NCI-H510A (cell line): ENCODE results near the gene FGF22.

Source experiments
- DNase-seq: peaks from one replicate; lab custom pipeline; 2025; lab: John Stamatoyannopoulos, UW

Gene FGF22

DNA sequence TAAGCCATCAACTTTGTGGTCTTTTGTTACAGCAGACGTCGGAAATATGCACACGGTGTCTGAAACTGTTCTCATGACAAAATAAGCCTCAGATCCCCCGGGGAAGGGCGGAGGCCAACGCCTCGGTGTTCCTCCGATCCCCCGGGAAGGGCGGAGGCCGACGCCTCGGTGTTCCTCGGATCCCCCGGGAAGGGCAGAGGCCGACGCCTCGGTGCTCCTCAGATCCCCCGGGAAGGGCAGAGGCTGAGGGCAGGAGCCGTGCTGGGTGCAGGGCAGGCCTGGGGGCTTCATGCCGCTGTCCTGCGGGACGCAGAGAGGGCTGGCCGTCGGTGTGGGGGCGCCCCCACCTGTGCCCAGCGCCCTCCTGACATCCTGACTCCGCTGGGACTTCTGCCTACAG, 4.7 kb downstream of the FGF22 start:
- no peak for DNase-seq

- DNase-seq: no peak
Measured at GRCh38 chr19:644789-645188, 5.1 kb downstream of the FGF22 start.

- no peak for DNase-seq
Measured at GRCh38 chr19:645912-646778, 6.5 kb downstream of the FGF22 start.

GRCh38 chr19:646779-647565, 7.3 kb downstream of the FGF22 start:
- DNase-seq: no peak

GRCh38 chr19:647566-648284, 8.0 kb downstream of the FGF22 start:
- no peak for DNase-seq

GRCh38 chr19:648305-648704, 8.6 kb downstream of the FGF22 start:
- no peak for DNase-seq

DNA sequence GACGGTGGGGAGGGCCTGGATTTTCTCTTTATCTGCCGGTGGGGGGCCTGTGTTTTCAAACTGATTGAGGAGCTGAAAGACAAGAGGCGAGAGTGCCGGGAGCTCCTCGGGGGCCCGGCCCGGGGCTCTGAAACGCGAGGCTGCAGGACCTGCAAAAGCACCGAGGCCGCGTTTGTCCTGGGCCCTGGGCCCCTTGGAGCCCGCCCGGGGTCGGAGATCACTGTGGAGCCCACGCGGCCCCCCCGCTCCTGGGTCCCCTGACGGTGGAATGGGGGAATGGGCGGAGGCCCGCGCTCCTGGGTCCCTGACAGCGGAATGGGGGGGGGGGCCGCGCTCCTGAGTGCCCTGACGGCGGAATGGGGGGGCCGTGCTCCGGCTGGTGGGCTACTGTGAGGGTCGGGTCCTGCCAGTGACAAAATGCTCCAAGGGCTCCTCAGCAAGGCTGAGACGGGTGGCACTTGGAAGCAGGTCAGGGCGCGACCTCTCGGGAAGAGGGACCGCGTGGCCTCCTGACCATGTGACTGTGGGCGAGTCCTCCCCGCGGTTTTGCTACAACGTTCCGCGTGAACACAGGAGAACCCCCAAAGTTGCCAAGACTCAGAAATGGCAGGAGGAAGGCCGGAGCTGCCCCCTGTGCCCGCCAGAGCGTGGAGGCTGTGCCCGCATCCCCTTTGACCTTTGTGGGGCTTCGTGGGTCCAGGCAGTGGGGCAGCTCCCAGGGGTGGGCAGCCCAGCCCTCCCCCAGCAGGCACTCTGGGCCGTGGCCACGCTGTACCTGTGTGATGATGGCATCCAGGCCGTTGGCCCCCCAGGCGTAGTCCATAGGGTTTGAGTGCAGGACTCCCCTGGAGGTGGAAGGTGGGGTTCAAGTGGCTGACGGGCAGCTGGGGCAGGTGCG, 9.5 kb downstream of the FGF22 start:
- no peak for DNase-seq

GRCh38 chr19:650121-650520, 10.4 kb downstream of the FGF22 start:
- DNase-seq: no peak

GRCh38 chr19:651114-651818, 11.6 kb downstream of the FGF22 start:
- DNase-seq: no peak

DNA sequence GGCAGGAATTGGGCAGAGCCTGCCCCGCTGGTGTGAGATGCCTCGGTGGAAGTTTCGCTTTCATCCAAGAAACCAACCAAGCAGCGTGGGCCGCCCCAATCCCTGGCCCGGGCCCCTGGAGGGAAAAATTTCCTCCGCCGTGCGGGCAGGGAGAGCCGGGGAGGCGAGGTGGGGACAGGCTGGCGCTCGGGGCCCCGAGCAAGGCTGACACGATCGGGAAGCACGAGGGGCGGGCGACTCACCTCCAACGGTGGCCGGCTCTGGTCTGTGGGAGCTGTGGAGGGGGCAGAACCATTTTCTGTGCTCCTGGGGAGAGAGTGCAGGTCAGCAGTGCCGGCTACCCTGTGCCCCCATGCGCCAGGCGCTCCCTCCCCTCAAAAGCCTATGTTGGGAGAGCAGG, 12.3 kb downstream of the FGF22 start:
- no peak for DNase-seq

DNA sequence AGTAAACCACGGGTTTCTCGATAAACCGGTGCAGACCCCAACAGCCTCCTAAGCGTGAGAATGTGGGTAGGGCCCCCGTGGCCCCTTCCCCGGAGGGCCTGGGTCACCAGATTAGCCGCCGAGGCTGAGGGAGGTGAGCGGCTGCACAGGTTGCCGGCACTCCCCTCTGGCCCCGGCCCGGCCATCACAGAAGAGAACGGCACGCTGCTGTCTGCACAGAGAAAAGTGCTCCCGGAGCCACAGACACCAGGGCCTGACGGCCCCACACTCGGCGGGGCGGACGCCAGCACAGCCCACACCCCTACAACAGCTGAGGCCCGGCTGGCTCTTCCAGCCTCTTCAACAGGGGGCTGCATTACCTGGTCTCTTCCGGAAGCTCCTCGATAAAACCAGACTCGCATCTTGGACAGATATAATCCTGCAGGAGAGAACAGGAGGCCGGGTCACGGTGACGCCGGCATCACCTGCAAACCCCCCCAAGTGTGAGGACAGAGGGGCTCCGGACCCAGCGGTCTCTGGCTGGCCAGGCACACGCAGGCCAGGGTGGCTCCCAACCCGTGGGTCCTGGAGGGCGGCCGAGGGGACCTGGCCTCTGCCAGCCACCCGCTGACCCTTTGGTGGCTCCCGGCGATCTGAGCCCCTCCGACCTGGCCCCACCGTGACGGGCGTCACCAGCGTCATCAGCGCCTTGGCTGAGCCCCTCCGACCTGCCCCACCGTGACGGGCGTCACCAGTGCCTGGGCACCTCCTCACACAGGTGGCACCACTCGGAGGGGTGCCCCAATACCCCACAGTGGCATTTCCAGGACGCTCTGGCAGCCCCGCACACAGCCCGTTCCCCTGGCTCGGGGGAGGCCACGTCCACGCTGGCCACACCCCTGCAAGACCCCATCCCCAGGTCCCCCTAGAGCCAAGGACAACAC, 13.0 kb downstream of the FGF22 start:
- no peak for DNase-seq

DNA sequence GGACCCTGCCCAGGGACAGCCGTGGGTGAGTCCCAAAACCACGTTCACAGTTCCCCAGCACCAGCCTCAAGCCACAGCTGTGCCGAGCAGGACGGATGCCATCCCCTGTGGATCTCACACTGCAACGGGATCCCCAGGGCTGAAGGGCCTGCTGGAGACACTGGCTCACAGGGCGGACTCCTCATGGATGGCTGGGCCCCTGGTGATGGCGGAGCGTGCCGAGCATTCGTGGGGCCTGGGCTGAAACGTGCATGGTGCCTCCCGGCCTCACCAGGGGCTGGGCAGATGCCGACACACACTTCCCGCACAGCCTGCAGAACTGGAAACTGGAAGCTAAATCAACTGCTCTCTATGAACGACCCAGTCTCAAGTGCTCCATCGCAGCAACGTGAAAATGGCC, 13.7 kb downstream of the FGF22 start:
- DNase-seq: no peak

- DNase-seq: no peak
Measured at GRCh38 chr19:655691-656090, 16.0 kb downstream of the FGF22 start.

GRCh38 chr19:656751-657559, 17.3 kb downstream of the FGF22 start:
- no peak for DNase-seq

GRCh38 chr19:657611-658010, 17.9 kb downstream of the FGF22 start:
- no peak for DNase-seq

GRCh38 chr19:658059-658839, 18.6 kb downstream of the FGF22 start:
- no peak for DNase-seq

- no peak for DNase-seq
Measured at GRCh38 chr19:658916-659839, 19.5 kb downstream of the FGF22 start.
